LNCAP (cell line): ENCODE data around the gene CLDN12.

Experiments
- CTCF ChIP-seq: fragments of 450-650 bp; IDR thresholded peaks from 2 replicates; pipeline ENCODE4 v1.5.1; 2017; ENCODE audit warnings: mild to moderate bottlenecking

The CLDN12 gene

GRCh38 chr7:90396420-90396819 lies 6.8 kb upstream of the CLDN12 start:
- TF ChIP-seq CTCF: no peak

GRCh38 chr7:90401989-90402388 lies 1.3 kb upstream of the CLDN12 start:
- no peak for TF ChIP-seq CTCF

- TF ChIP-seq CTCF: no peak
Observed at GRCh38 chr7:90402785-90403173, 482 bp upstream of the CLDN12 start.

GRCh38 chr7:90404777-90405176 lies 1.5 kb downstream of the CLDN12 start:
- TF ChIP-seq CTCF: no peak

- TF ChIP-seq CTCF: no peak
Observed at GRCh38 chr7:90407484-90407821, 4.2 kb downstream of the CLDN12 start.

GRCh38 chr7:90408142-90408541 lies 4.9 kb downstream of the CLDN12 start:
- TF ChIP-seq CTCF: no peak

GRCh38 chr7:90409667-90410066 lies 6.4 kb downstream of the CLDN12 start:
- TF ChIP-seq CTCF: no peak

GRCh38 chr7:90411510-90411909 lies 8.2 kb downstream of the CLDN12 start:
- no peak for TF ChIP-seq CTCF
